H9 (cell line): ENCODE data around the gene TUFT1. TPM values are rescaled to one million over a fixed set of nuclear protein-coding genes. Genes with fewer than 3 reads are reported as not detected.
"Not testable (repeated sequence)": the region's sequence is repeated elsewhere in the genome, so short reads cannot be mapped to it uniquely, and the experiment has no call there.

ENCODE experiments used
- DNase-seq: peaks from one replicate; pipeline ENCODE4 v3.0.0-alpha.2; 2017
- H2AFZ ChIP-seq: one replicate; pipeline ENCODE4 v1.6.1; 2013; ENCODE audit warnings: mild to moderate bottlenecking, low read length, control low read depth, moderate library complexity
- H2AK5ac ChIP-seq: 2 replicates; pipeline ENCODE4 v1.6.1; 2013; ENCODE audit warnings: low read length, control low read depth, mixed read lengths; ENCODE audit not compliant: insufficient read length
- H2BK120ac ChIP-seq: one replicate; pipeline ENCODE4 v1.6.1; 2013; ENCODE audit warnings: low read depth, mild to moderate bottlenecking, low read length, control low read depth, inconsistent platforms; ENCODE audit not compliant: poor library complexity, severe bottlenecking
- H2BK12ac ChIP-seq: 2 replicates; pipeline ENCODE4 v1.6.1; 2013; ENCODE audit warnings: low read length, control low read depth, mixed read lengths, low read depth; ENCODE audit not compliant: insufficient read length
- H2BK15ac ChIP-seq: 2 replicates; pipeline ENCODE4 v1.6.1; 2013; ENCODE audit warnings: low read depth, low read length, control low read depth
- H2BK20ac ChIP-seq: one replicate; pipeline ENCODE4 v1.6.1; 2013; ENCODE audit warnings: low read depth, mild to moderate bottlenecking, low read length, control low read depth, inconsistent platforms; ENCODE audit not compliant: poor library complexity, severe bottlenecking
- H2BK5ac ChIP-seq: 2 replicates; pipeline ENCODE4 v1.6.1; 2013; ENCODE audit warnings: low read length, control low read depth, mixed read lengths; ENCODE audit not compliant: insufficient read length
- H3K14ac ChIP-seq: 2 replicates; pipeline ENCODE4 v1.6.1; 2013; ENCODE audit warnings: low read length, control low read depth; ENCODE audit not compliant: insufficient read depth
- H3K18ac ChIP-seq: 2 replicates; pipeline ENCODE4 v1.6.1; 2013; ENCODE audit warnings: low read depth, mild to moderate bottlenecking, mixed read lengths, low read length, control low read depth; ENCODE audit not compliant: insufficient read length
- H3K23ac ChIP-seq: 2 replicates; pipeline ENCODE4 v1.6.1; 2013; ENCODE audit warnings: low read length, control low read depth, mixed read lengths, low read depth; ENCODE audit not compliant: insufficient read length
- H3K23me2 ChIP-seq: 2 replicates; pipeline ENCODE4 v1.6.1; 2013; ENCODE audit warnings: low read depth, mild to moderate bottlenecking, mixed read lengths, low read length, control low read depth; ENCODE audit not compliant: insufficient read length, poor library complexity, severe bottlenecking
- H3K27ac ChIP-seq: 2 replicates; pipeline ENCODE4 v1.5.1; 2013; ENCODE audit warnings: low read length, control low read depth, mixed read lengths, low read depth; ENCODE audit not compliant: insufficient read length
- H3K27me3 ChIP-seq: 2 replicates; pipeline ENCODE4 v1.6.1; 2013; ENCODE audit warnings: low read length, control low read depth, inconsistent platforms; ENCODE audit not compliant: insufficient read depth
- H3K4ac ChIP-seq: 2 replicates; pipeline ENCODE4 v1.6.1; 2013; ENCODE audit warnings: low read depth, mild to moderate bottlenecking, control low read depth, inconsistent platforms, low read length, moderate library complexity
- H3K4me1 ChIP-seq: 2 replicates; pipeline ENCODE4 v1.6.1; 2013; ENCODE audit warnings: low read length, control low read depth, inconsistent platforms; ENCODE audit not compliant: insufficient read depth
- H3K4me2 ChIP-seq: 2 replicates; pipeline ENCODE4 v1.6.1; 2013; ENCODE audit warnings: low read length, control low read depth, mixed read lengths; ENCODE audit not compliant: insufficient read length, insufficient read depth
- H3K56ac ChIP-seq: 2 replicates; pipeline ENCODE4 v1.6.1; 2013; ENCODE audit warnings: low read depth, mild to moderate bottlenecking, mixed read lengths, low read length, control low read depth; ENCODE audit not compliant: insufficient read length
- H3K79me1 ChIP-seq: 2 replicates; pipeline ENCODE4 v1.6.1; 2013; ENCODE audit warnings: low read depth, mild to moderate bottlenecking, moderate library complexity, low read length, control low read depth, inconsistent platforms; ENCODE audit not compliant: insufficient read depth, poor library complexity, severe bottlenecking
- H3K79me2 ChIP-seq: 2 replicates; pipeline ENCODE4 v1.6.1; 2013; ENCODE audit warnings: low read length, control low read depth, inconsistent platforms; ENCODE audit not compliant: insufficient read depth
- H3K9ac ChIP-seq: 2 replicates; pipeline ENCODE4 v1.6.1; 2013; ENCODE audit warnings: low read length, control low read depth, mixed read lengths; ENCODE audit not compliant: insufficient read length; ENCODE audit errors: extremely low read depth
- H3K9me3 ChIP-seq: one replicate; pipeline ENCODE4 v1.6.1; 2013; ENCODE audit warnings: low read depth, low read length, inconsistent platforms; ENCODE audit not compliant: control insufficient read depth
- H3T11ph ChIP-seq: one replicate; pipeline ENCODE4 v1.6.1; 2013; ENCODE audit warnings: mild to moderate bottlenecking, low read length, control low read depth, inconsistent platforms
- H4K20me1 ChIP-seq: one replicate; pipeline ENCODE4 v1.6.1; 2013; ENCODE audit not compliant: control insufficient read depth, insufficient read length, insufficient read depth
- H4K5ac ChIP-seq: 2 replicates; pipeline ENCODE4 v1.6.1; 2013; ENCODE audit warnings: low read depth, mild to moderate bottlenecking, mixed read lengths, low read length, control low read depth; ENCODE audit not compliant: insufficient read length
- H4K8ac ChIP-seq: replicated peaks from 2 replicates; pipeline ENCODE4 v1.6.1; 2013; ENCODE audit warnings: low read length, control low read depth, mixed read lengths, low read depth; ENCODE audit not compliant: insufficient read length
- H4K91ac ChIP-seq: 2 replicates; pipeline ENCODE4 v1.6.1; 2013; ENCODE audit warnings: low read depth, mild to moderate bottlenecking, moderate library complexity, mixed read lengths, low read length, control low read depth; ENCODE audit not compliant: insufficient read length
- H3K27ac Mint-ChIP-seq, 3 experiments: 2 replicates in 2 of 3; 3 replicates in 1 of 3; pipeline ENCODE4 v1.8.0; 2020 to 2021; ENCODE audit warnings: mixed read lengths in 3 of 3, mild to moderate bottlenecking in 1 of 3, moderate library complexity in 1 of 3
- H3K27me3 Mint-ChIP-seq: 2 replicates; pipeline ENCODE4 v1.8.0; 2021; ENCODE audit warnings: low read depth, mild to moderate bottlenecking, moderate library complexity, mixed read lengths
- H3K36me3 Mint-ChIP-seq, 3 experiments: 2 replicates in 2 of 3; 3 replicates in 1 of 3; pipeline ENCODE4 v1.8.0; 2020 to 2021; ENCODE audit warnings: low read depth in 3 of 3, mixed read lengths in 3 of 3; ENCODE audit not compliant: insufficient read depth in 1 of 3
- H3K4me1 Mint-ChIP-seq, 2 experiments: 2 replicates each; pipeline ENCODE4 v1.8.0; 2020; ENCODE audit warnings: mixed read lengths in 2 of 2
- H3K4me3 Mint-ChIP-seq, 2 experiments: 2 replicates in 1 of 2; 3 replicates in 1 of 2; pipeline ENCODE4 v1.8.0; 2020 to 2021; ENCODE audit warnings: mild to moderate bottlenecking in 2 of 2, mixed read lengths in 2 of 2, moderate library complexity in 1 of 2
- H3K9me3 Mint-ChIP-seq, 2 experiments: 2 replicates in 1 of 2; 3 replicates in 1 of 2; pipeline ENCODE4 v1.8.0; 2020; ENCODE audit warnings: mild to moderate bottlenecking in 2 of 2, mixed read lengths in 2 of 2, moderate library complexity in 1 of 2
- WGBS: extraction: QIAGEN DNeasy Blood & Tissue Kit; methylation state at CpG from one replicate; pipeline ENCODE4 v1.1.7; 2013; ENCODE audit warnings: missing lambda C conversion rate, low lambda C conversion rate, mixed read lengths; ENCODE audit not compliant: insufficient read length; ENCODE audit errors: extremely low coverage; 5-methylcytosine and 5-hydroxymethylcytosine counted together
- total RNA-seq: library from RNA; stranded (reverse); gene quantifications from 2 replicates; pipeline ENCODE4 v1.2.1, GENCODE V29; 2021
- TF ChIP-seq, protein P1 (sequence below): fragments of 200-600 bp; sonication (generic); conservative IDR thresholded peaks from 3 replicates; pipeline ENCODE4 v1.8.0; 2021; ENCODE audit warnings: antibody characterized with exemption, mild to moderate bottlenecking

TUFT1 gene
- total RNA-seq, 1 experiment from 2014 or later = 6.2 TPM

DNA sequence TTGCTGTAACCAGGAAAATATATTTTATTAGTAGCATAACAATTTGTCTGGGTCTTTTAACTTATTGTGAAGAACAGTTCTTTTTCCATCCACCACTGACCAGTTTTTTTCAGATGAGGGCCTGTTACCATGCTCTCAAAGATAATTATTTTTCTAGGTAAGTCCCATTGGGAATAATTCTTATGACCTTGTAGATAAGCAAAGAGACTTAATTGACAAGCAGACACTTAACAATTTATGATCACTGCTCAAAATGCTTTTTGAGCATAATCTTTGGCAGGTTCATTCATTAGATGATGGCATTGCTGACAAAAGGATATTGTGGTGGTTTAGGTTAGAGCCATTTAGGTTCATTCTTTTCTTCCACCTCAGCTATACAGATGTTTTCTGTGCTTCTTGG, 78.4 kb downstream of the TUFT1 start:
- H3K79me1 ChIP-seq = peaks cover 3% of the 10 kb centered on the region
- no peaks in the 10 kb centered on the region for H3K27me3 ChIP-seq
- no peak overlapping the region for H4K91ac ChIP-seq
- TF ChIP-seq, protein P1, sequence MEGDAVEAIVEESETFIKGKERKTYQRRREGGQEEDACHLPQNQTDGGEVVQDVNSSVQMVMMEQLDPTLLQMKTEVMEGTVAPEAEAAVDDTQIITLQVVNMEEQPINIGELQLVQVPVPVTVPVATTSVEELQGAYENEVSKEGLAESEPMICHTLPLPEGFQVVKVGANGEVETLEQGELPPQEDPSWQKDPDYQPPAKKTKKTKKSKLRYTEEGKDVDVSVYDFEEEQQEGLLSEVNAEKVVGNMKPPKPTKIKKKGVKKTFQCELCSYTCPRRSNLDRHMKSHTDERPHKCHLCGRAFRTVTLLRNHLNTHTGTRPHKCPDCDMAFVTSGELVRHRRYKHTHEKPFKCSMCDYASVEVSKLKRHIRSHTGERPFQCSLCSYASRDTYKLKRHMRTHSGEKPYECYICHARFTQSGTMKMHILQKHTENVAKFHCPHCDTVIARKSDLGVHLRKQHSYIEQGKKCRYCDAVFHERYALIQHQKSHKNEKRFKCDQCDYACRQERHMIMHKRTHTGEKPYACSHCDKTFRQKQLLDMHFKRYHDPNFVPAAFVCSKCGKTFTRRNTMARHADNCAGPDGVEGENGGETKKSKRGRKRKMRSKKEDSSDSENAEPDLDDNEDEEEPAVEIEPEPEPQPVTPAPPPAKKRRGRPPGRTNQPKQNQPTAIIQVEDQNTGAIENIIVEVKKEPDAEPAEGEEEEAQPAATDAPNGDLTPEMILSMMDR = no peak
- H4K5ac ChIP-seq = no peak overlapping the region
- H4K20me1 ChIP-seq = no peaks in the 10 kb centered on the region
- H3T11ph ChIP-seq = no peak overlapping the region
- Mint-ChIP-seq H3K9me3 (no peaks in the 10 kb centered on the region), H3K27ac (0 out of 7 replicates have a peak overlapping the region, but pooled peaks of 1 of the 3 experiments have one; percentile 57), H3K4me1 (peaks cover 31 to 38% of the 10 kb centered on the region in 2 experiments), H3K27me3 (no peaks in the 10 kb centered on the region), H3K36me3 (peaks cover 2 to 5% (median 2%) of the 10 kb centered on the region in 3 experiments; a peak in 5 of 7 replicates), H3K4me3 (no peak overlapping the region)
- peaks cover 3% of the 10 kb centered on the region for H3K23me2 ChIP-seq
- H3K56ac ChIP-seq = no peak overlapping the region
- H2BK15ac ChIP-seq = no peak overlapping the region
- H3K4me1 ChIP-seq = no peaks in the 10 kb centered on the region; the same call in 1 of the 2 replicates
- no peak overlapping the region for H2AK5ac ChIP-seq
- H2BK12ac ChIP-seq = no peak overlapping the region
- H4K8ac ChIP-seq = no peak overlapping the region
- no peak overlapping the region for H3K4me2 ChIP-seq
- no peak overlapping the region for H3K27ac ChIP-seq
- H2BK20ac ChIP-seq = no peak overlapping the region
- H3K4ac ChIP-seq = no peak overlapping the region
- no peak overlapping the region for H3K18ac ChIP-seq
- no peak overlapping the region for H3K23ac ChIP-seq
- no peak overlapping the region for H2BK5ac ChIP-seq
- no peak overlapping the region for H3K14ac ChIP-seq
- DNase-seq = no peak
- H3K79me2 ChIP-seq = peaks cover 11% of the 10 kb centered on the region; the same call in 1 of the 2 replicates
- H3K9ac ChIP-seq = no peak overlapping the region
- H3K9me3 ChIP-seq = no peaks in the 10 kb centered on the region
- H2AFZ ChIP-seq = no peak overlapping the region
- H2BK120ac ChIP-seq = no peak overlapping the region

DNA sequence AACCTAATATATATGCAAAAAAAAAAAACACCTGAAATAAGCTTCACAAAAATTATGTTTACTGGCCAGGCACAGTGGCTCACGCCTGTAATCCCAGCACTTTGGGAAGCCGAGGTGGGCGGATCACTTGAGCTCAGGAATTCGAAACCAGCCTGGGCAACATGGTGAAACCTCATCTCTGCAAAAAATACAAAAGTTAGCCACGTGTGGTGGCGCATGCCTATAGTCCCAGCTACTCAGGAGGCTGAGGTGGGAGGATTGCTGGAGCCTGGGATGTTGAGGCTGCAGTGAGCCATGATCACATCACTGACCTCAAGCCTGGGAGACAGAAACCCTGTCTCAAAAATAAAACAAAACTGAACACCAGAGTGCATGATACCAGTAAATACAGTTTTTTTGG, 78.9 kb downstream of the TUFT1 start:
- not testable (repeated sequence) for H3K9ac ChIP-seq, H3K4me1 ChIP-seq, H2AK5ac ChIP-seq, H3K18ac ChIP-seq, H3K79me1 ChIP-seq, H3K27ac ChIP-seq, H3K14ac ChIP-seq, H3K27me3 Mint-ChIP-seq, H4K5ac ChIP-seq, H3K56ac ChIP-seq, DNase-seq, H4K91ac ChIP-seq, H3K79me2 ChIP-seq, H3K23ac ChIP-seq, H3K4me2 ChIP-seq, H4K8ac ChIP-seq, H2BK120ac ChIP-seq, H3K27ac Mint-ChIP-seq, H4K20me1 ChIP-seq, H3K4me3 Mint-ChIP-seq, H3K27me3 ChIP-seq, H3T11ph ChIP-seq, H2AFZ ChIP-seq, H2BK12ac ChIP-seq, H3K23me2 ChIP-seq, H2BK5ac ChIP-seq, H3K9me3 ChIP-seq, H2BK15ac ChIP-seq, H3K9me3 Mint-ChIP-seq, H3K4ac ChIP-seq, H3K36me3 Mint-ChIP-seq
- peaks cover 27 to 33% of the 10 kb centered on the region in 2 experiments for H3K4me1 Mint-ChIP-seq
- peak overlapping the region; percentile 64 for H2BK20ac ChIP-seq
- no CpG with 5 or more reads among the region's 6 CpGs for WGBS
